Calu3 (cell line): ENCODE measurements around the gene MAP2K2. TPM values are rescaled to one million over a fixed set of nuclear protein-coding genes. Genes with fewer than 3 reads are reported as not detected.
"Not testable (repeated sequence)": the region's sequence is repeated elsewhere in the genome, so short reads cannot be mapped to it uniquely, and the experiment has no call there.

Experiments used
- BruUV-seq: library from RNA; stranded (reverse); fragments of 400-500 nt; replicated peaks from 2 replicates; lab custom pipeline; 2021; lab: Mats Ljungman, UMichigan
- CTCF ChIA-PET: fragments of 300-600 bp; sonication (Branson Sonifier 250); formaldehyde crosslinking; loops from one replicate; lab custom pipeline; 2022; ENCODE audit warnings: antibody characterized with exemption; lab: Charles Lee
- DNase-seq: peaks from one replicate; pipeline ENCODE4 v3.0.0; 2022
- H3K27ac Mint-ChIP-seq: one replicate; pipeline ENCODE4 v1.8.0; 2022; ENCODE audit warnings: mixed read lengths; ENCODE audit not compliant: unreplicated experiment
- H3K27me3 Mint-ChIP-seq: one replicate; pipeline ENCODE4 v1.8.0; 2022; ENCODE audit warnings: mixed read lengths; ENCODE audit not compliant: unreplicated experiment
- H3K36me3 Mint-ChIP-seq: one replicate; pipeline ENCODE4 v1.8.0; 2022; ENCODE audit warnings: mild to moderate bottlenecking, moderate library complexity, mixed read lengths; ENCODE audit not compliant: insufficient read depth, unreplicated experiment
- H3K4me1 Mint-ChIP-seq: one replicate; pipeline ENCODE4 v1.8.0; 2022; ENCODE audit warnings: mild to moderate bottlenecking, low read depth, mixed read lengths; ENCODE audit not compliant: unreplicated experiment
- H3K4me3 Mint-ChIP-seq: one replicate; pipeline ENCODE4 v1.8.0; 2022; ENCODE audit warnings: mild to moderate bottlenecking, low read depth, moderate library complexity, mixed read lengths; ENCODE audit not compliant: unreplicated experiment
- H3K9me3 Mint-ChIP-seq: one replicate; pipeline ENCODE4 v1.8.0; 2022; ENCODE audit warnings: low read depth, mixed read lengths; ENCODE audit not compliant: unreplicated experiment
- intact Hi-C: fragments of 100-400 bp; cut with micrococcal nuclease; formaldehyde crosslinking; loops from one replicate; pipeline ENCODE4 v1.10.0; 2022; ENCODE audit not compliant: unreplicated experiment
- total RNA-seq: library from RNA; stranded (reverse); gene quantifications from 2 replicates; pipeline ENCODE4 v1.2.3, GENCODE V29; 2022
- TF ChIP-seq, protein P1 (sequence below): fragments of 200-600 bp; IDR thresholded peaks from one replicate; pipeline ENCODE4 v1.8.0; 2022; ENCODE audit warnings: antibody characterized with exemption; ENCODE audit not compliant: unreplicated experiment

The MAP2K2 gene
- total RNA-seq, 1 experiment from 2014 or later, result 114 TPM

GRCh38 chr19:4161415-4162077 lies 37.6 kb upstream of the MAP2K2 start:
- Mint-ChIP-seq H3K9me3 (no peaks in the 10 kb centered on the region), H3K27ac (no peak overlapping the region), H3K36me3 (no peaks in the 10 kb centered on the region), H3K4me3 (no peak overlapping the region), H3K4me1 (no peaks in the 10 kb centered on the region), H3K27me3 (peaks cover under 1% of the 10 kb centered on the region)
- TF ChIP-seq, protein P1, sequence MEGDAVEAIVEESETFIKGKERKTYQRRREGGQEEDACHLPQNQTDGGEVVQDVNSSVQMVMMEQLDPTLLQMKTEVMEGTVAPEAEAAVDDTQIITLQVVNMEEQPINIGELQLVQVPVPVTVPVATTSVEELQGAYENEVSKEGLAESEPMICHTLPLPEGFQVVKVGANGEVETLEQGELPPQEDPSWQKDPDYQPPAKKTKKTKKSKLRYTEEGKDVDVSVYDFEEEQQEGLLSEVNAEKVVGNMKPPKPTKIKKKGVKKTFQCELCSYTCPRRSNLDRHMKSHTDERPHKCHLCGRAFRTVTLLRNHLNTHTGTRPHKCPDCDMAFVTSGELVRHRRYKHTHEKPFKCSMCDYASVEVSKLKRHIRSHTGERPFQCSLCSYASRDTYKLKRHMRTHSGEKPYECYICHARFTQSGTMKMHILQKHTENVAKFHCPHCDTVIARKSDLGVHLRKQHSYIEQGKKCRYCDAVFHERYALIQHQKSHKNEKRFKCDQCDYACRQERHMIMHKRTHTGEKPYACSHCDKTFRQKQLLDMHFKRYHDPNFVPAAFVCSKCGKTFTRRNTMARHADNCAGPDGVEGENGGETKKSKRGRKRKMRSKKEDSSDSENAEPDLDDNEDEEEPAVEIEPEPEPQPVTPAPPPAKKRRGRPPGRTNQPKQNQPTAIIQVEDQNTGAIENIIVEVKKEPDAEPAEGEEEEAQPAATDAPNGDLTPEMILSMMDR, result no peak
- intact Hi-C loops, result no loop called here
- CTCF ChIA-PET, result no interaction called here
- BruUV-seq, result no TSS peak
- DNase-seq, result no peak

DNA sequence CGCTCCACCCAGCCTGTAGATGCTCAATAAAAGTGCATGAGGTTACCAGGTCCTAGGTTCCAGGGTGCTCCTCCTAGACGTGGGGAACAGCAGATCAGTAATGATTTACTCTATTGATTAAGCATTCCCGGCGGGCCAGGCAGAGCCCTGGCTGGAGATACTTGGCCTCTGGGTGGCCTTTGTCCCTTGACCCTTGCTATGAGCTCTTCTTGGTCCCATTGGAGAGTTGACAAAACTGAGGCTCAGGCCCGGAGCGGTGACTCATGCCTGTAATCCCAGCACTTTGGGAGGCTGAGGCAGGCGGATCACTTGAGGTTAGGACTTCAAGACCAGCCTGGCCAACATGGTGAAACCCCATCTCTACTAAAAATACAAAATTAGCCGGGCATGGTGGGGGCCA lies 34.0 kb upstream of the MAP2K2 start:
- H3K4me1 Mint-ChIP-seq, CTCF ChIA-PET, H3K4me3 Mint-ChIP-seq, H3K9me3 Mint-ChIP-seq, DNase-seq, H3K36me3 Mint-ChIP-seq, BruUV-seq, H3K27me3 Mint-ChIP-seq, intact Hi-C loops, H3K27ac Mint-ChIP-seq: not testable (repeated sequence)

GRCh38 chr19:4157164-4157563 lies 33.2 kb upstream of the MAP2K2 start:
- H3K4me3 Mint-ChIP-seq, result no peak overlapping the region
- H3K27ac Mint-ChIP-seq, result no peak overlapping the region
- no peak for DNase-seq
- H3K36me3 Mint-ChIP-seq, result peaks cover 5% of the 10 kb centered on the region
- H3K27me3 Mint-ChIP-seq, result no peaks in the 10 kb centered on the region
- intact Hi-C loops, result no loop called here
- CTCF ChIA-PET, result no interaction called here
- TF ChIP-seq, protein P1, result no peak
- no peaks in the 10 kb centered on the region for H3K4me1 Mint-ChIP-seq
- no peaks in the 10 kb centered on the region for H3K9me3 Mint-ChIP-seq
- BruUV-seq, result no TSS peak

GRCh38 chr19:4154571-4155312 lies 30.8 kb upstream of the MAP2K2 start:
- Mint-ChIP-seq H3K27me3 (no peaks in the 10 kb centered on the region), H3K4me1 (peaks cover 12% of the 10 kb centered on the region), H3K27ac (no peak overlapping the region), H3K36me3 (peaks cover 5% of the 10 kb centered on the region), H3K4me3 (no peak overlapping the region), H3K9me3 (no peaks in the 10 kb centered on the region)
- intact Hi-C loops, result no loop called here
- CTCF ChIA-PET, result no interaction called here
- TF ChIP-seq, protein P1, result no peak
- DNase-seq, result no peak
- no TSS peak for BruUV-seq
